SKM-1 (cell line): Measurements from ENCODE around the gene FRYL.
"Not testable (repeated sequence)": the region's sequence is repeated elsewhere in the genome, so short reads cannot be mapped to it uniquely, and the experiment has no call there.

ENCODE experiments used
- DNase-seq: peaks from one replicate; lab custom pipeline; 2025; ENCODE audit not compliant: unreplicated experiment; lab: John Stamatoyannopoulos, UW

Gene FRYL

DNA sequence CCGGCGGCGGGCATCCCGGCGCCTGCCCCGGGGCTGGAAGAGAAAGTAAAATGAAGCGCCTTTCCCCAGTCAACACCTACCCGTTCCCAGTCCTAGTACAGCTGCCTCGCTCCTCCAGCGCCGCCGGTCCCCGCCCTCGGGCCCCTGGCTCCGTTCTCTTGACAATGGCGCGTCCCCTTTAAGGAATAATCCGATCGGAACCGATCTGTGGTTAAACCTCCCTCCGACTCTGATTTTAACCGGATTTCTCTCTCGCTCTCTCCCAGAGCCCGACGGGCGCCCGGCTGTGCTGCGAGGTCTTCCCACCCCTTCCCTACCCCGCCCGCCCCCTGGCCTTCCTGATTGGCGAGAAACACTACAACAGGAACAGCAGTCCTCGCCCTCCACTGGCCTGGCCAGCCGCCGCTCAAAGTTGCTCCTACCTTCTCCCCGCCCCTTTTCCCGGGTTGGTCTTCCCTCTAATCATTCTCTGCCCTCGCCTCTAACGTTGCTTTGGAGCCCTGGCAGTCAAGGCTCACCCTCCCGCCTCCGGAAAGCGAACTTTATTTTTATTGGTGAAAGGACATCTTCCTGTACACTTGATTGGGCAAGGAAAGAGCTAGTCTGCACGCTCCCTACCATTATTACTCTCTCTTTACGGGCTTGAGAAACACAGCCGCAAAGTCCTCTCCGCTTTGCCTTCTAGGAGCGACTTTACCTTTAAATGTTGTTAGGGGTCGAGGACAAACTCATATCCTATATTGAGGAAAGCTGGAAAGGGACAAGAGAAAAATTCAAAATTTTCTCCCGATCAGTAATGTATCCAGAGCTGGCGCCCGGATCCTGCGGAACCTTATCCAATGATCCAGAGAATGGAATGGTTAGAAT, at the start of gene FRYL:
TSS of gene FRYL (minus strand) at position 282 of the 867 bp plus-strand sequence. CDS start 145,869 bp downstream, outside the sequence.
- DNase-seq: peak; percentile 99

DNA sequence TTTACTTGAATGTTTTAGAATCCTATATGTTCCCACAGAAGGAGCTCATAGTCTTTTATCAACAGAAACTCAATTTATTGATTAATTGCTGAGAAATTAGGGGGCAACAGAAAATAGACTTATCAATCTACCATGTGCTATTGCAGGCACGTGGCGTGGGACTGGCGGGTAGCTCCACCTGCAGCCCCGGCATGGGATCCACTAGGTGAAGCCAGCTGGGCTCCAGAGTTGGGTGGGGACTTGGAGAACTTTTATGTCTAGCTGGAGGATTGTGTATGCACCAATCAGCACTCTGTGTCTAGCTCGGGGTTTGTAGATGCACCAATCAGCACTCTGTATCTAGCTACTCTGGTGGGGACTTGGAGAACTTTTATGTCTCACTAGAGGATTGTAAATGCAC, 47.5 kb upstream of the FRYL start:
- DNase-seq: no peak

GRCh38 chr4:48821431-48821830, 41.4 kb upstream of the FRYL start:
- DNase-seq: not testable (repeated sequence)

DNA sequence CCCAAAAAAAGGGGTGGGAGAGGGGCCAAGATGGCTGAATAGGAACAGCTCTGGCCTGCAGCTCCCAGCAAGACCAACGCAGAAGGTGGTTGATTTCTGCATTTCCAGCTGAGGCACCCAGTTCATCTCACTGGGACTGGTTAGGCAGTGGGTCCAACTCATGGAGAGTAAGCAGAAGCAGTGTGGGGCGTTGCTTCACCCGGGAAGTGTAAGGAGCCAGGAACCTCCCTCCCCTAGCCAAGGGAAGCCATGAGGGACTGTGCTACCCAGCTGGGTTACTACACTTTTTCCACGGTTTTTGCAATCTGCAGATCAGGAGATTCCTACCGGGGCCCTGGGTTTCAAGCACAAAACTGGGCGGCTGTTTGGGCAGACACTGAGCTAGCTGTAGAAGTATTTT, 36.9 kb upstream of the FRYL start:
- DNase-seq: no peak

- DNase-seq: not testable (repeated sequence)
Observed at GRCh38 chr4:48816297-48816696, 36.2 kb upstream of the FRYL start.

DNA sequence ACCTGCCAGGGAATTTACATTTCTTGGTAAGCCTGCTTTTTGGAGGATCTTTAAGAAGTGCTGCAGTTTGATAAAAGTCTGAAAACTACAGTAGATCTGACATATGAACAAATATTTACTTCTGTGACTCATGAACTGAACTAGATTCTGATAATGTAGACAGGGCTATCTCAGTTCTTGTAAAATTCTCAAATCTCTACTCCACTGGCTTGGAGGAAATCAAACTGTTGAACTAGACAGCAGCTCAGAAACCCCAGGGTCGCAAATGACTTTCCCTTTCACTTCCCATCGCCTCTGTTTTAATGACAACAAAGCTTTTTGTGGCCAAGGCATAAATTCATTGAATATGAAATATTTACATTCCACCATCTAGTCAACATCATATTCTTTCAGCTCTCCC, 35.4 kb upstream of the FRYL start:
- no peak for DNase-seq

GRCh38 chr4:48813964-48814363, 33.9 kb upstream of the FRYL start:
- no peak for DNase-seq

GRCh38 chr4:48812866-48813265, 32.8 kb upstream of the FRYL start:
- DNase-seq: no peak

GRCh38 chr4:48804584-48805301, 24.7 kb upstream of the FRYL start:
- DNase-seq: no peak

DNA sequence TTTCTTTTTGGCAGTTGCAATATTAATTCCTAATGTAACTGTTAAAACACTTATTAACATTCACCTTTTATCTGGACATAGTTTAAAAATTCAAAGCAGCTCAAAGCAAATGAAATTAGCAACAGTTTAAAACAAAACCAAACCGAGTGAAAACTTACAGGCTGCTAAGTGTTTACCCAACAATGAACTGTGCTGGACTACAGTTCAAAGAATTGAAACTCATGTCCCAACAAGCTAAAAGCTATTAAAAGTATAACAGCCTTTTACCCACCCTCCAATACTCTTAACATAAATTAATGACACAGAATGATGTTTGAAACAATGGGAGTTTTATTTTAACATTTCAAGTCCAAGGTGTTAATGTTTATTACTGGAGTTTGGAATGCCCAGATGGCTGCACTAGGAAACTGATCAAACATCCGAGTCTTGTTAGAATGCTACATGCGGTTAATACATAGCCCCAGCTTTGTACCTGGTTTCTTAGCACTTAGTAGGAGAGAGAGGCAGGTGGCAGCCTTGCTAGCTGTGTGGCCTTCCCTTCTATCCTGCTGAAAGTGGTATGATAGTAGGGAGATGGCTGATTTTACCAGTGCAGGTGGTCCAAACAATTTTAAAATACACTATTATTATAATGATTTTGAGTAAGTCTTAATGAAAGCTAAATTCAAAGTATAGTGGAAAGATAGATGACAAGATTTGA, 21.1 kb upstream of the FRYL start:
- DNase-seq: no peak

GRCh38 chr4:48800155-48800554, 20.1 kb upstream of the FRYL start:
- not testable (repeated sequence) for DNase-seq

DNA sequence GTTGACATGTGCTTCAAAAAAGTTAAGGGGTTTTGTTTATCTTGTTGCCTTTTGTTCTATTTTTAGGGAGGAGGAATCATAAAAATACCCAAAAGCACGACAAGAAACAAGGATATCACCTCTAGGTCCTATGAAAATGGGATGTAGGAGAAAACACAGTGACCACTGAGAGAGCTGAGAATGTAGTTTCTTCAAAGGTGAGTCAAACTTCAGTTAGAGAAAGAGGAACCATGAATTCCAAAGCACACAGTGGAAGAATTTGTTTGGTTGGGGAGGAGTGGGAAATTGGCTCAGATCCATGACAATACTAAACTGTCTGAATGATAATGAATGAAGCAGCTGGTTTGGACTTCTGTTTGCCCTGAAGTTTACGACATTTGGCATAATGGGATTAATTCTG, 19.1 kb upstream of the FRYL start:
- no peak for DNase-seq

DNA sequence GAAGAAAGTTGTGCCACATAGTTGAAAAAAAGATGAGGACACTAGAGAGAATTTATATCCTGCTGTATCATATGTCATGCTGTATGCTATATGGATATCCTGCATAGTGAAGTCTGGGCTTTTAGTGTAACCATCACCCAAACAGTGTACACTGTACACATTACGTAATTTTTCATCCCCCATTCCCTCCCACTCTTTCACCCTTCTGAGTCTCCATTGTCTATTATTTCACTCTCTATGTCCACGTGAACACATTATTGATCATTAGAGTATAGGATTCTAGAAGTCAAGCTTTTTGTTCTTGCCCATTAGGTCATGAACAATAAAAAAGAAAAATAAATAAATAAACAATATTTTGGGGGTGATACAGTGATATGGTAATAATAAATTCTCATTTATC, 18.0 kb upstream of the FRYL start:
- DNase-seq: no peak

DNA sequence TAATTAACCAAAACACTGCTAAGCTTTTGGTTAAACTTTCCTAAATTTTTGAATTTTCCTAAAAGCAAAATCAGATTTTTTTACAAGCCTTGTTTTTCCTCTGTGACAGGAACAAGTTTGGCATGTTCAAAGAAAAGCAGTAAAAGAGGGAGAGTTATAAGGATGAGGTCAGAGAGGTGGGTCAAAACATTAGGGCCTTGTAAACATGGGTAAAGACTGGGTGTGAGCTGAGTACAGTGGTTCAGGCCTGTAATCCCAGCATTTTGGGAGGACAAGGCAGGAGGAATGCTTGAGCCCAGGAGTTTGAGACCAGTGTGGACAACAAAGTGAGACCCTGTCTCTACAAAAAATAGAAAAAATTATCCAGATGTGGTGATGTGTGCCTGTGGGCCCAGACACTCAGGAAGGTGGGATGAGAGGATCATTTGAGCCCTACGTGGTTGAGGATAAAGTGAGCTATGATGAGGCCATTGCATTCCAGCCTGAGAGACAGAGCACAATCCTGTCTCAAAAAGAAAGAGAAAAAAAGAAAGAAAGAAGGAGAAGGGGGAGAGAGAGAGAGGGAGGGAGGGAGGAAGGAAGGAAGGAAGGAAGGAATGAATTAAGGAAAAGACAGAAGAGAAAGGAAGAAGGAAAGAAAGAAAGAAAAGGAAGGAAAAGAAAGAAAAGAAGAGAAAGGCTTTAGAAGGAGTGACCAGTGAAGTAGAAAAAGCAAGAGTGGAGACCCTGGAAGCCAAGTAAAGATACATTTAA, 17.0 kb upstream of the FRYL start:
- no peak for DNase-seq

DNA sequence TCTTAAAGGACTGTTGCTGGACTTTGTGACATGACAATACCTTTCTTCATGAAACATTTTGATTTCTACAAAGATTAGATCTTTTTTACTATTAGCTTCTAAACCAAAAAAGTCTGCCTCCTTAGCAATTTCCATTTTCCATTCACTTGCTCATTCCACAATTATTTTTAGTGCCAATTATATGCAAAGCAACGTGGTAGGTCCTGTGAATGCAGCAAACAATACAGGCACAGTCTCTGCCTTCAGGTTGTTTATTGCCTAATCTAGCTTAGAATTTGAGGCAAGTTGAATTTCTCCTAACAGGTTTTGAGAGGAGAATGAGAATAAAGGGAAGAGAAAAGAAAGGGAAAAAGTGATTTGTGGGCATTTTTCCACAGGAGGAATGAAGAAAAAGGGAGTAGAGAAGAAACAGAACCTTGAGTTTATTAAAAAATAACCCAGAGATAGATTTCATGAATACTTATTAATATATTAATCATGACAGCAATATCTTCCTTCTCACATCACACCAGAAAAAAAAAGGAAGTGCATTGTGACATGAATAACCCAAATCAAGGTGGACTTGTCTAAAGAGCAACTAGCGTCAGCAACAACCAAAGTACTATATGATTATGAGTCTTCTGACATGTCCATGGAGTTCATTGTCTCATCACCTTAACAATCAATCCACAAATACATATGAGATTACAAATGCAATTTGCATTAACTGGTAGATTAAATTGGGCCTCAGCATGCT, 16.3 kb upstream of the FRYL start:
- no peak for DNase-seq

DNA sequence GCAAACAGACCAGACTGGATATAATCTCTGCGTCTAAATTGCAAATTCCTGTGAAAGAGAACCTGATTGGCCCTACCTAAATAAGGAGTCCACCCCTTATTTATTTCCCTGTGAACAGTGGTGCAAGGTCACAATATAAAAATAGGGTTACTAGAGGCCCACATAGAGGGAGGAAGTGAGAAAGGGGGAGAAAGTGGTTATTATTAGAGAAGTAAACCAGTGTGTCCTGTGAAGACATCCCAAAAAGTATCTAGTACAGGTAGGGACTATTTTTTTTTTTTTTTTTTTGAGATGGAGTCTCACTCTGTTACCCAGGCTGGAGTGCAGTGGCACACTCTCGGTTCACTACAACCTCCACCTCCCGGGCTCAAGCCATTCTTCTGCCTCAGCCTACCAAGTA, 15.0 kb upstream of the FRYL start:
- no peak for DNase-seq

GRCh38 chr4:48792348-48793006, 12.4 kb upstream of the FRYL start:
- DNase-seq: no peak

- DNase-seq: no peak
Observed at GRCh38 chr4:48791313-48791712, 11.2 kb upstream of the FRYL start.

- DNase-seq: no peak
Observed at GRCh38 chr4:48790561-48790960, 10.5 kb upstream of the FRYL start.

DNA sequence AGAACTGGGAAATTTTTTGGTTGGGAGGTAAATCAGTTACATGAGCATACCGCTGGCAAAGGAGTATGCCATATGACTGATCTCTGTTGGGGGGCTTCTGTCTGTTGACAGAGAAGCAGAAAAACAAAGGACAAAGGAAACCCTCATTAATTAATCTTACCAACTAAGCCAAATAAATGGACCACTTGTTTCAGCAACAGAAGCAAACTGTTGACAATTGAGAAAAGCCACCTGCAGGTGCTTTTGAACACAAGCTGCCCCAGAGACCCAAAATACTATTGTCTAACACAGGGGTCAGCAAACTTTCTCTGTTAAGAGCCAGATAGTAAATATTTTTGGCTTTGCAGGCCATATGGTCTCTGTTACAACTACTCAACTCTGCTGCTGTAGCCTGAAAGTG, 7.0 kb upstream of the FRYL start:
- DNase-seq: no peak
